Activated B cell treated with CpG ODN at 0.5 μM for 24 hours (primary cell): ENCODE measurements around the gene NXPH4. TPM values are rescaled to one million over a fixed set of nuclear protein-coding genes. Genes with fewer than 3 reads are reported as not detected.

Source experiments
- ATAC-seq: fragments of 200-7000 bp; cut with Tn5 transposase; one replicate; pipeline ENCODE4 v1.10.0; 2021; ENCODE audit warnings: low read depth, mild to moderate bottlenecking, moderate library complexity
- CTCF ChIA-PET: fragments of 350-600 bp; sonication (Branson Sonifier 250); formaldehyde crosslinking; loops from one replicate; lab custom pipeline; 2021; ENCODE audit warnings: antibody characterized with exemption; lab: Charles Lee
- POLR2A ChIA-PET: fragments of 350-600 bp; sonication (Branson Sonifier 250); formaldehyde crosslinking; loops from one replicate; lab custom pipeline; 2021; ENCODE audit warnings: antibody characterized with exemption; lab: Charles Lee
- DNase-seq: peaks from one replicate; pipeline ENCODE4 v3.0.0; 2022
- H3K27ac Mint-ChIP-seq: one replicate; pipeline ENCODE4 v1.8.0; 2020; ENCODE audit warnings: mixed read lengths
- H3K27me3 Mint-ChIP-seq: one replicate; pipeline ENCODE4 v1.8.0; 2021; ENCODE audit warnings: mixed read lengths
- H3K36me3 Mint-ChIP-seq: one replicate; pipeline ENCODE4 v1.8.0; 2021; ENCODE audit warnings: low read depth, mixed read lengths
- H3K4me1 Mint-ChIP-seq: one replicate; pipeline ENCODE4 v1.8.0; 2021; ENCODE audit warnings: mixed read lengths
- H3K4me3 Mint-ChIP-seq: one replicate; pipeline ENCODE4 v1.8.0; 2020; ENCODE audit warnings: mild to moderate bottlenecking, mixed read lengths
- H3K9me3 Mint-ChIP-seq: one replicate; pipeline ENCODE4 v1.8.0; 2020; ENCODE audit warnings: mixed read lengths
- CTCF ChIP-seq: fragments of 200-600 bp; IDR thresholded peaks from one replicate; pipeline ENCODE4 v1.8.0; 2022; ENCODE audit warnings: antibody characterized with exemption, mild to moderate bottlenecking
- intact Hi-C: fragments of 100-400 bp; cut with micrococcal nuclease; formaldehyde crosslinking; loops from one replicate; pipeline ENCODE4 v1.15.1; 2024
- total RNA-seq: library from RNA; stranded (reverse); gene quantifications from 2 replicates; pipeline ENCODE4 v1.2.3, GENCODE V29; 2022

The NXPH4 gene
- total RNA-seq, 1 donor from 2014 or later, result 3.4 TPM

GRCh38 chr12:57218030-57218853 is 1.6 kb downstream of the NXPH4 start:
- no peaks in the 10 kb centered on the region for H3K9me3 Mint-ChIP-seq
- H3K4me3 Mint-ChIP-seq, result peak overlapping the region; percentile 86
- intact Hi-C loops, result no loop called here
- peak overlapping the region; percentile 66 for H3K27ac Mint-ChIP-seq
- peaks cover 49% of the 10 kb centered on the region for H3K27me3 Mint-ChIP-seq
- H3K4me1 Mint-ChIP-seq, result peaks cover 78% of the 10 kb centered on the region
- no peak for DNase-seq
- ChIA-PET CTCF (interaction anchor here (8.8 kb wide), 1 partner anchor 18 kb away, joined by 390 read pairs; the partner anchor contains the start of gene SHMT2), POLR2A (interaction anchor here (0.6 to 8.9 kb wide), 5 partner anchors 12 to 262 kb away, joined by 3 to 175 read pairs (median 4); partner anchors contain the start of genes ARHGAP9 and SHMT2)
- ATAC-seq, result no peak
- H3K36me3 Mint-ChIP-seq, result no peaks in the 10 kb centered on the region
- TF ChIP-seq CTCF, result no peak

GRCh38 chr12:57219205-57219992 is 2.8 kb downstream of the NXPH4 start:
- H3K27ac Mint-ChIP-seq, result no peak overlapping the region

GRCh38 chr12:57219993-57220754 is 3.6 kb downstream of the NXPH4 start:
- no peak overlapping the region for H3K27ac Mint-ChIP-seq
- peaks cover 68% of the 10 kb centered on the region for H3K4me1 Mint-ChIP-seq
- TF ChIP-seq CTCF, result no peak
- H3K4me3 Mint-ChIP-seq, result no peak overlapping the region
- intact Hi-C loops, result loop anchor here (10.0 kb wide), 1 partner anchor 405 kb away; no protein-coding TSS in a partner anchor
- H3K27me3 Mint-ChIP-seq, result peaks cover 49% of the 10 kb centered on the region
- no peaks in the 10 kb centered on the region for H3K36me3 Mint-ChIP-seq
- DNase-seq (no peak), ATAC-seq (no peak)
- CTCF ChIA-PET, result interaction anchor here (8.8 kb wide), 1 partner anchor 16 kb away, joined by 390 read pairs; the partner anchor contains the start of gene SHMT2
- POLR2A ChIA-PET, result interaction anchor here (7.4 to 8.9 kb wide), 2 partner anchors 10 to 19 kb away, joined by 65 to 175 read pairs; partner anchors contain the start of gene SHMT2
- H3K9me3 Mint-ChIP-seq, result no peaks in the 10 kb centered on the region

More at GRCh38 chr12:57219205-57219992, 2.8 kb downstream of the NXPH4 start:
- POLR2A ChIA-PET, result interaction anchor here (7.4 to 8.9 kb wide), 2 partner anchors 11 to 20 kb away, joined by 65 to 175 read pairs; partner anchors contain the start of gene SHMT2
- TF ChIP-seq CTCF, result no peak
- Mint-ChIP-seq H3K9me3 (no peaks in the 10 kb centered on the region), H3K4me3 (no peak overlapping the region), H3K4me1 (peaks cover 74% of the 10 kb centered on the region), H3K36me3 (no peaks in the 10 kb centered on the region), H3K27me3 (peaks cover 49% of the 10 kb centered on the region)
- ATAC-seq (no peak), DNase-seq (no peak)
- CTCF ChIA-PET, result interaction anchor here (8.8 kb wide), 1 partner anchor 16 kb away, joined by 390 read pairs; the partner anchor contains the start of gene SHMT2
- intact Hi-C loops, result no loop called here

GRCh38 chr12:57220770-57221168 is 4.2 kb downstream of the NXPH4 start:
- DNase-seq (no peak), ATAC-seq (no peak)
- H3K9me3 Mint-ChIP-seq, result no peaks in the 10 kb centered on the region
- no peak overlapping the region for H3K27ac Mint-ChIP-seq
- H3K4me1 Mint-ChIP-seq, result peaks cover 67% of the 10 kb centered on the region
- CTCF ChIA-PET, result interaction anchor here (7.2 kb wide), 1 partner anchor 19 kb away, joined by 113 read pairs; a partner anchor contains a TSS
- no peak overlapping the region for H3K4me3 Mint-ChIP-seq
- intact Hi-C loops, result loop anchor here (10.0 kb wide), 1 partner anchor 404 kb away; no protein-coding TSS in a partner anchor
- H3K36me3 Mint-ChIP-seq, result no peaks in the 10 kb centered on the region
- peaks cover 51% of the 10 kb centered on the region for H3K27me3 Mint-ChIP-seq
- no peak for TF ChIP-seq CTCF
- POLR2A ChIA-PET, result no interaction called here
